Kidney (tissue), 14 donors: Measurements from ENCODE around the gene SKI. TPM values are rescaled to one million over a fixed set of nuclear protein-coding genes. Genes with fewer than 3 reads are reported as not detected.

Experiments used
- DNase-seq, 5 donors: peaks; one replicate each; pipeline ENCODE4 v3.0.0-alpha.2; 2013 to 2020
- FAIRE-seq: peaks from 2 replicates; lab custom pipeline; 2012; peaks lifted over from hg19 to GRCh38; lab: Jason Lieb, UNC
- H3K27ac ChIP-seq, 2 donors: one replicate each; pipeline ENCODE4 v1.7.0; 2013; ENCODE audit warnings: low read depth in 2 of 2, low read length in 2 of 2, inconsistent platforms in 1 of 2
- H3K27me3 ChIP-seq: one replicate; pipeline ENCODE4 v1.7.1; 2013; ENCODE audit warnings: low read length, inconsistent platforms; ENCODE audit not compliant: control insufficient read depth, insufficient read depth
- H3K36me3 ChIP-seq, 3 donors: one replicate each; pipeline versions ENCODE4 v1.7.0 to v1.7.1; 2013; ENCODE audit warnings: low read length in 3 of 3, control low read depth in 1 of 3, inconsistent platforms in 1 of 3; ENCODE audit not compliant: insufficient read depth in 3 of 3, control insufficient read depth in 2 of 3
- H3K4me1 ChIP-seq, 3 donors: one replicate each; pipeline versions ENCODE4 v1.7.0 to v1.7.1; 2013; ENCODE audit warnings: low read length in 3 of 3, inconsistent platforms in 1 of 3, low read depth in 1 of 3; ENCODE audit not compliant: control insufficient read depth in 2 of 3, insufficient read depth in 2 of 3
- H3K4me3 ChIP-seq, 3 donors: one replicate each; pipeline versions ENCODE4 v1.7.0 to v1.8.1; 2013; ENCODE audit warnings: low read length in 3 of 3, control low read depth in 1 of 3, inconsistent platforms in 1 of 3
- H3K9ac ChIP-seq, 3 donors: one replicate each; pipeline versions ENCODE4 v1.7.0 to v1.7.1; 2013; ENCODE audit warnings: low read length in 3 of 3, control low read depth in 1 of 3, inconsistent platforms in 1 of 3
- H3K9me3 ChIP-seq, 3 donors: one replicate each; pipeline versions ENCODE4 v1.7.0 to v1.7.1; 2013; ENCODE audit warnings: low read length in 3 of 3, control low read depth in 1 of 3, inconsistent platforms in 1 of 3; ENCODE audit not compliant: control insufficient read depth in 2 of 3, insufficient read depth in 1 of 3
- intact Hi-C: fragments of 100-400 bp; cut with DNase I; formaldehyde crosslinking; loops from one replicate; pipeline ENCODE4 v1.11.1; 2022
- polyA plus RNA-seq: library from polyadenylated mRNA; stranded (reverse); fragments of 350-450 nt; fragmentation: Illumina TruSeq; extraction: RNeasy Lipid Tissue Mini Kit (QIAGEN cat#74804); gene quantifications from one replicate; pipeline ENCODE4 v1.2.3, GENCODE V29; 2014; ENCODE audit warnings: low read depth, low replicate concordance; ENCODE audit not compliant: insufficient read depth
- total RNA-seq: library from RNA; stranded (reverse); fragmentation: NEBNext Ultra II Directional; extraction: Animal tissue kit (Norgen Biotek cat#: 25700); gene quantifications from one replicate; pipeline ENCODE4 v1.2.1, GENCODE V29; 2021
- TF ChIP-seq, protein P1 (sequence below): IDR thresholded peaks from 3 replicates; pipeline ENCODE4 v1.5.1; 2012; ENCODE audit warnings: mild to moderate bottlenecking, moderate library complexity, borderline replicate concordance; ENCODE audit not compliant: insufficient read depth; ENCODE audit errors: extremely low read depth
- donor health status: control.
- donor health status: control.
- donor health status: control.
- donor health status: control.
- donor health status: control.
- donor health status: DM: yes; HTN: yes; CAD: no.
- donor health status: Normal renal cell carcinoma (clear cell type).

SKI gene
- total and polyA plus RNA-seq, 2 donors from 2014 or later, result 9.2 to 78.6 TPM

DNA sequence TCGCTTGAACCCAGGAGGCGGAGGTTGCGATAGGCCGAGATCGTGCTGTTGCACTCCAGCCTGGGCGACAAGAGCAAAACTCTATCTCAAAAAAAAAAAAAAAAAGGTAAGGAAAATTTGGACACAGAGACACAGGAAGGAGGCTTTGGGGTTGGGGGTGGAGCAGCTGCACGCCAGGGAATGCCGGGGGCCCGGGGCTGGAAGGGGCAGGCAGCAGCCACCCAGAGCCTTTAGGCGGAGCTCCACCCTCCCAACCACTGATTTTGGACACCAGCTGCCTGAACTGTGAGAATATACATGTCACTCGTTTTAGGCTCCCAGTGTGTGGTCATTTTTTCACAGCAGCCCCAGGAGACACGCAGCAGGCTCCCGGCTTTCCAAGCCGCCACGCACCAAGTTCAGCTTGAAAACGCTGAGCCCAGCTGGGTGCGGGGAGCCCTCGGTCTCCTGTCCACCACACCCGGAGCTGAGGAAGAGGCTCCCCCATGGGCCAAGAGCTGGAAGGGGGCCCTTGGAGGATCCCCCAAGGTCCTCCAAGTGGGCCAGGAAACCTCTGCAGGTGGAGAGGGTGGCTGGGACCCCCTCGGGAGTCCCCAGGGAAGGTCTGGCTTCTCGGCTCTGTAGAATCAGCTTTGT lies 27.7 kb upstream of the SKI start:
- intact Hi-C loops, result no loop called here
- TF ChIP-seq, protein P1, sequence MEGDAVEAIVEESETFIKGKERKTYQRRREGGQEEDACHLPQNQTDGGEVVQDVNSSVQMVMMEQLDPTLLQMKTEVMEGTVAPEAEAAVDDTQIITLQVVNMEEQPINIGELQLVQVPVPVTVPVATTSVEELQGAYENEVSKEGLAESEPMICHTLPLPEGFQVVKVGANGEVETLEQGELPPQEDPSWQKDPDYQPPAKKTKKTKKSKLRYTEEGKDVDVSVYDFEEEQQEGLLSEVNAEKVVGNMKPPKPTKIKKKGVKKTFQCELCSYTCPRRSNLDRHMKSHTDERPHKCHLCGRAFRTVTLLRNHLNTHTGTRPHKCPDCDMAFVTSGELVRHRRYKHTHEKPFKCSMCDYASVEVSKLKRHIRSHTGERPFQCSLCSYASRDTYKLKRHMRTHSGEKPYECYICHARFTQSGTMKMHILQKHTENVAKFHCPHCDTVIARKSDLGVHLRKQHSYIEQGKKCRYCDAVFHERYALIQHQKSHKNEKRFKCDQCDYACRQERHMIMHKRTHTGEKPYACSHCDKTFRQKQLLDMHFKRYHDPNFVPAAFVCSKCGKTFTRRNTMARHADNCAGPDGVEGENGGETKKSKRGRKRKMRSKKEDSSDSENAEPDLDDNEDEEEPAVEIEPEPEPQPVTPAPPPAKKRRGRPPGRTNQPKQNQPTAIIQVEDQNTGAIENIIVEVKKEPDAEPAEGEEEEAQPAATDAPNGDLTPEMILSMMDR, result no peak
- DNase-seq (peak in 1 of 5 donors; percentile 70), FAIRE-seq (no peak)
- Histone ChIP-seq H3K36me3 (no peaks in the 10 kb centered on the region), H3K27ac (no peak overlapping the region), H3K9me3 (no peaks in the 10 kb centered on the region), H3K4me3 (no peak overlapping the region), H3K4me1 (peaks cover 0 to 26% (median 12%) of the 10 kb centered on the region in 3 donors), H3K9ac (no peak overlapping the region), H3K27me3 (no peaks in the 10 kb centered on the region)

DNA sequence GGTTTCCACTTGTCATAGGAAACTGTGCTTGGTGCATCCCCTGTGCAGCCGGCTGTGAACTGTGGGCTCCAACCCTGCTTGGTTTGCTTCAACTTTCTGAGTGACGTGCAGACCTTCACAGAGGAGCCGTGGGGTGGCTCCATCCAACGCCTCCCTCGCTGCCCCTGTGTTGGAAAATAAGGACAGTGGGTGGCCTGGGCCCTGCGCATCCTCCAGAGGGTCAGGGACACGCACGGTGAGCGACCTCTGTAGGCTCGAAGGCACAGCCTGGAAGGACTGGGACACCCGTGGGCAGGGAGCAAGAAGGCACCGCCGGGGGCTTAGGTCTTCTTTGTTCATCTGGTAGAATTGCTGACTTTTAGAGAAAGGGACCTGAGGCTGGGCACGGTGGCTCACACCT lies 27.1 kb upstream of the SKI start:
- no peaks in the 10 kb centered on the region for H3K9me3 ChIP-seq
- H3K4me1 ChIP-seq, result peaks cover 0 to 29% (median 15%) of the 10 kb centered on the region in 3 donors
- H3K36me3 ChIP-seq, result no peaks in the 10 kb centered on the region
- no peak overlapping the region for H3K27ac ChIP-seq
- TF ChIP-seq, protein P1, result no peak
- peak in 1 of 5 donors; percentile 71 for DNase-seq
- intact Hi-C loops, result no loop called here
- no peak overlapping the region for H3K4me3 ChIP-seq
- H3K9ac ChIP-seq, result no peak overlapping the region
- H3K27me3 ChIP-seq, result no peaks in the 10 kb centered on the region
- FAIRE-seq, result no peak

GRCh38 chr1:2202008-2202575 lies 26.0 kb upstream of the SKI start:
- intact Hi-C loops, result no loop called here
- H3K27ac ChIP-seq, result no peak overlapping the region
- no peaks in the 10 kb centered on the region for H3K27me3 ChIP-seq
- no peaks in the 10 kb centered on the region for H3K36me3 ChIP-seq
- no peak overlapping the region for H3K9ac ChIP-seq
- FAIRE-seq (no peak), DNase-seq (peak in 1 of 5 donors; percentile 81)
- H3K4me3 ChIP-seq, result no peak overlapping the region
- H3K4me1 ChIP-seq, result peaks cover 0 to 37% (median 23%) of the 10 kb centered on the region in 3 donors
- TF ChIP-seq, protein P1, result no peak
- no peaks in the 10 kb centered on the region for H3K9me3 ChIP-seq
